GM23338 (cell line): Measurements from ENCODE around the gene OR9G1. TPM values are rescaled to one million over a fixed set of nuclear protein-coding genes. Genes with fewer than 3 reads are reported as not detected.
A peak's percentile ranks its signal among the peaks of the same experiment; 100 is the strongest.

Experiments
- ATAC-seq: fragments of 200-7000 bp; cut with Tn5 transposase; 3 replicates; pipeline ENCODE4 v1.9.1; 2020
- DNase-seq: peaks from one replicate; pipeline ENCODE4 v3.0.0-alpha.2; 2015; ENCODE audit warnings: low spot score
- H2AFZ ChIP-seq: fragments of 200-600 bp; sonication (generic); 2 replicates; pipeline ENCODE4 v1.8.0; 2016; ENCODE audit warnings: antibody characterized with exemption, mild to moderate bottlenecking, moderate library complexity
- H3F3A ChIP-seq: fragments of 200-600 bp; sonication (generic); replicated peaks from 2 replicates; pipeline ENCODE4 v1.8.0; 2017; ENCODE audit warnings: antibody characterized with exemption, mixed run types, low read depth
- H3K27ac ChIP-seq: fragments of 200-600 bp; sonication (generic); 2 replicates; pipeline ENCODE4 v1.6.1; 2016; ENCODE audit warnings: low read depth
- H3K27me3 ChIP-seq: fragments of 200-600 bp; sonication (generic); 2 replicates; pipeline ENCODE4 v1.8.0; 2016; ENCODE audit warnings: mild to moderate bottlenecking, mixed run types, moderate library complexity; ENCODE audit not compliant: insufficient read depth
- H3K36me3 ChIP-seq: fragments of 200-600 bp; sonication (generic); 2 replicates; pipeline ENCODE4 v1.8.0; 2016; ENCODE audit warnings: mild to moderate bottlenecking; ENCODE audit not compliant: insufficient read depth
- H3K4me1 ChIP-seq: fragments of 200-600 bp; sonication (generic); 2 replicates; pipeline ENCODE4 v1.8.0; 2016; ENCODE audit warnings: mild to moderate bottlenecking, moderate library complexity; ENCODE audit not compliant: insufficient read depth
- H3K4me2 ChIP-seq: fragments of 200-600 bp; sonication (generic); 2 replicates; pipeline ENCODE4 v1.7.1; 2017; ENCODE audit warnings: mixed run types
- H3K4me3 ChIP-seq: fragments of 200-600 bp; sonication (generic); 2 replicates; pipeline ENCODE4 v1.6.1; 2016; ENCODE audit warnings: mixed run types
- H3K79me2 ChIP-seq: fragments of 200-600 bp; sonication (generic); replicated peaks from 2 replicates; pipeline ENCODE4 v1.8.0; 2017; ENCODE audit warnings: mild to moderate bottlenecking; ENCODE audit not compliant: insufficient read depth
- H3K9me2 ChIP-seq: fragments of 200-600 bp; sonication (generic); 2 replicates; pipeline ENCODE4 v1.8.0; 2017; ENCODE audit not compliant: insufficient read depth
- H4K20me1 ChIP-seq: fragments of 200-600 bp; sonication (generic); replicated peaks from 2 replicates; pipeline ENCODE4 v1.8.0; 2017; ENCODE audit warnings: mild to moderate bottlenecking; ENCODE audit not compliant: insufficient read depth
- H3K27ac Mint-ChIP-seq: 2 replicates; pipeline ENCODE4 v1.8.0; 2020; ENCODE audit warnings: inconsistent platforms, mild to moderate bottlenecking, moderate library complexity, mixed read lengths
- H3K27me3 Mint-ChIP-seq: 3 replicates; pipeline ENCODE4 v1.8.0; 2022; ENCODE audit warnings: low read depth, mild to moderate bottlenecking, moderate library complexity, mixed read lengths, inconsistent platforms; ENCODE audit not compliant: insufficient read depth, poor library complexity
- H3K36me3 Mint-ChIP-seq: 3 replicates; pipeline ENCODE4 v1.8.0; 2021; ENCODE audit warnings: low read depth, mild to moderate bottlenecking, inconsistent platforms, moderate library complexity, mixed read lengths
- H3K4me1 Mint-ChIP-seq: 3 replicates; pipeline ENCODE4 v1.8.0; 2020; ENCODE audit warnings: mild to moderate bottlenecking, inconsistent platforms, mixed read lengths
- H3K4me3 Mint-ChIP-seq: 3 replicates; pipeline ENCODE4 v1.8.0; 2021; ENCODE audit warnings: moderate library complexity, mild to moderate bottlenecking, inconsistent platforms, mixed read lengths
- H3K9me3 Mint-ChIP-seq: 3 replicates; pipeline ENCODE4 v1.8.0; 2020; ENCODE audit warnings: moderate library complexity, mild to moderate bottlenecking, inconsistent platforms, mixed read lengths
- CREB1 ChIP-seq: fragments of 250-450 bp; sonication (Bioruptor Pico); IDR thresholded peaks from 2 replicates; pipeline ENCODE4 v1.5.0; 2020; ENCODE audit warnings: low read depth, mild to moderate bottlenecking, moderate library complexity
- ETS1 ChIP-seq: IDR thresholded peaks from 2 replicates; pipeline ENCODE4 v1.6.1; 2016; ENCODE audit warnings: antibody characterized with exemption
- EZH2phosphoT487 ChIP-seq: fragments of 200-600 bp; sonication (generic); IDR thresholded peaks from one replicate; pipeline ENCODE4 v1.8.1; 2018; ENCODE audit warnings: antibody characterized with exemption; ENCODE audit not compliant: unreplicated experiment
- NANOG ChIP-seq: IDR thresholded peaks from 2 replicates; pipeline ENCODE4 v1.6.1; 2016; ENCODE audit warnings: antibody characterized with exemption, borderline replicate concordance
- POLR2AphosphoS5 ChIP-seq: IDR thresholded peaks from 2 replicates; pipeline ENCODE4 v1.6.1; 2016; ENCODE audit warnings: antibody characterized with exemption, low read depth
- REST ChIP-seq: IDR thresholded peaks from one replicate; pipeline ENCODE4 v1.6.1; 2018; ENCODE audit warnings: antibody characterized with exemption; ENCODE audit not compliant: unreplicated experiment
- STAT1 ChIP-seq: IDR thresholded peaks from one replicate; pipeline ENCODE4 v1.6.1; 2016; ENCODE audit warnings: antibody characterized with exemption; ENCODE audit not compliant: unreplicated experiment
- ZNF114 ChIP-seq: fragments of 250-450 bp; sonication (Bioruptor Pico); IDR thresholded peaks from 2 replicates; pipeline ENCODE4 v1.5.0; 2020; ENCODE audit warnings: mild to moderate bottlenecking, moderate library complexity
- ZNF331 ChIP-seq: fragments of 250-450 bp; sonication (Bioruptor Pico); IDR thresholded peaks from 2 replicates; pipeline ENCODE4 v1.5.0; 2020; ENCODE audit warnings: low read depth, mild to moderate bottlenecking, moderate library complexity
- ZNF462 ChIP-seq: fragments of 250-450 bp; sonication (Bioruptor Pico); IDR thresholded peaks from 2 replicates; pipeline ENCODE4 v1.5.0; 2020; ENCODE audit warnings: mild to moderate bottlenecking, moderate library complexity
- polyA plus RNA-seq: library from polyadenylated mRNA; unstranded; fragments of >200 nt; fragmentation: Nextera tagmentation; extraction: Ambion mirVana; gene quantifications from 2 replicates; pipeline ENCODE4 v1.2.1, GENCODE V29; 2016
- total RNA-seq: library from RNA; depleted of rRNA; stranded (reverse); fragments of >200 nt; shearing (Covaris generic); gene quantifications from 2 replicates; pipeline ENCODE4 v1.2.3, GENCODE V29; 2014

OR9G1 gene
- total and polyA plus RNA-seq, 2 experiments from 2014 or later: not detected

- Mint-ChIP-seq H3K36me3 (peaks cover 53% of the 10 kb centered on the region), H3K27me3 (peaks cover 2% of the 10 kb centered on the region), H3K27ac (peak overlapping the region; percentile 94), H3K4me1 (peaks cover 33% of the 10 kb centered on the region), H3K9me3 (peaks cover 41% of the 10 kb centered on the region), H3K4me3 (peak overlapping the region; percentile 47)
- Histone ChIP-seq H3K4me2 (peak overlapping the region; percentile 24), H3K27ac (peak overlapping the region; percentile 76), H3F3A (no peaks in the 10 kb centered on the region), H2AFZ (no peak overlapping the region), H3K4me3 (peak overlapping the region; percentile 12), H3K4me1 (peaks cover 19% of the 10 kb centered on the region), H3K9me2 (no peaks in the 10 kb centered on the region), H3K27me3 (no peaks in the 10 kb centered on the region), H3K36me3 (no peaks in the 10 kb centered on the region), H3K79me2 (no peaks in the 10 kb centered on the region), H4K20me1 (no peaks in the 10 kb centered on the region)
- DNase-seq: peak; percentile 89
- peak; percentile 98 for ATAC-seq
- TF ChIP-seq ZNF462: peak; percentile 80
- no peak for TF ChIP-seq POLR2AphosphoS5
- peak; percentile 65 for TF ChIP-seq CREB1 (CRISPR knock-in tag)
- TF ChIP-seq NANOG: peak; percentile 92
Measured at GRCh38 chr11:56659755-56660154, 39.1 kb upstream of the OR9G1 start.

GRCh38 chr11:56663386-56663785, 35.5 kb upstream of the OR9G1 start, which contains the start of gene OR5AR1:
OR5AR1 (plus strand) TSS chr11:56663686; CDS start chr11:56663686, 0 bp downstream.
- peaks cover 13% of the 10 kb centered on the region for H3K9me3 Mint-ChIP-seq
- H3K27ac Mint-ChIP-seq: no peak within 1 kb of the TSS
- no peak within 1 kb of the TSS for H3K4me3 ChIP-seq
- no peak for DNase-seq
- no peak within 1 kb of the TSS for H3K4me2 ChIP-seq
- peaks cover 15% of the 10 kb centered on the region for H3K4me1 ChIP-seq
- ATAC-seq: no peak
- H3K27me3 Mint-ChIP-seq: peaks cover 2% of the 10 kb centered on the region
- no peaks in the 10 kb centered on the region for H3F3A ChIP-seq
- no peak within 1 kb of the TSS for H3K27ac ChIP-seq
- no peaks in the 10 kb centered on the region for H4K20me1 ChIP-seq
- no peaks in the 10 kb centered on the region for H3K36me3 ChIP-seq
- H3K9me2 ChIP-seq: no peaks in the 10 kb centered on the region
- H3K36me3 Mint-ChIP-seq: peaks cover 24% of the 10 kb centered on the region
- H3K79me2 ChIP-seq: no peaks in the 10 kb centered on the region
- H3K27me3 ChIP-seq: no peaks in the 10 kb centered on the region
- TF ChIP-seq REST (no peak), ZNF331 (CRISPR knock-in tag) (no peak), ZNF114 (CRISPR knock-in tag) (no peak), ETS1 (no peak), EZH2phosphoT487 (no peak), STAT1 (no peak), CREB1 (CRISPR knock-in tag) (no peak)
- peaks cover 33% of the 10 kb centered on the region for H3K4me1 Mint-ChIP-seq
- no peak within 1 kb of the TSS for H2AFZ ChIP-seq
- H3K4me3 Mint-ChIP-seq: no peak within 1 kb of the TSS
